AG04450 (cell line): ENCODE data around the gene MIER3. TPM values are rescaled to one million over a fixed set of nuclear protein-coding genes. Genes with fewer than 3 reads are reported as not detected.

Experiments
- CTCF ChIA-PET: fragments of 300-600, 350-600 bp; formaldehyde crosslinking; extraction: SDS; loops from one replicate; lab custom pipeline; 2022; ENCODE audit warnings: antibody characterized with exemption, inconsistent platforms; lab: Charles Lee
- POLR2A ChIA-PET: fragments of 350-600 bp; formaldehyde crosslinking; extraction: SDS; loops from one replicate; lab custom pipeline; 2021; ENCODE audit warnings: antibody characterized with exemption, inconsistent platforms; lab: Yijun Ruan, JAX
- DNase-seq: peaks from one replicate; pipeline ENCODE4 v3.0.0-alpha.2; 2011; ENCODE audit warnings: low read depth, low spot score
- H3K27ac ChIP-seq: one replicate; pipeline ENCODE4 v1.5.1; 2012; ENCODE audit warnings: low read depth, low read length, control low read depth
- H3K27me3 ChIP-seq: one replicate; pipeline ENCODE4 v1.6.0; 2012; ENCODE audit warnings: low read length; ENCODE audit not compliant: control insufficient read depth, insufficient read depth
- H3K4me3 ChIP-seq: 2 replicates; pipeline ENCODE4 v1.5.1; 2011; ENCODE audit warnings: mild to moderate bottlenecking, low read depth, low read length, control low read depth
- H3K9me3 ChIP-seq: 2 replicates; pipeline ENCODE4 v1.5.1; 2012; ENCODE audit warnings: low read length; ENCODE audit not compliant: control insufficient read depth, insufficient read depth
- CTCF ChIP-seq: IDR thresholded peaks from 2 replicates; pipeline ENCODE4 v1.5.1; 2011; ENCODE audit warnings: low read depth, low read length, control low read depth, inconsistent platforms
- polyA plus RNA-seq: library from polyadenylated mRNA; depleted of rRNA; stranded (reverse); fragments of >200 nt; gene quantifications from 2 replicates; pipeline ENCODE4 v1.2.3, GENCODE V29; 2011

Gene MIER3
- polyA plus RNA-seq, 1 experiment: 19.4 TPM

- Histone ChIP-seq H3K27ac (no peak overlapping the region), H3K9me3 (no peaks in the 10 kb centered on the region), H3K27me3 (peaks cover 21% of the 10 kb centered on the region), H3K4me3 (no peak overlapping the region)
- no peak for DNase-seq
- ChIA-PET CTCF (no interaction called here), POLR2A (no interaction called here)
- TF ChIP-seq CTCF: no peak
Measured at GRCh38 chr5:56962286-56962685, 10.4 kb upstream of the MIER3 start.

- no peak overlapping the region for H3K4me3 ChIP-seq
- peaks cover 17% of the 10 kb centered on the region for H3K27me3 ChIP-seq
- no peak for DNase-seq
- H3K9me3 ChIP-seq: no peaks in the 10 kb centered on the region
- ChIA-PET POLR2A (no interaction called here), CTCF (no interaction called here)
- H3K27ac ChIP-seq: no peak overlapping the region
- TF ChIP-seq CTCF: no peak
Measured at GRCh38 chr5:56961746-56962145, 9.8 kb upstream of the MIER3 start.

DNA sequence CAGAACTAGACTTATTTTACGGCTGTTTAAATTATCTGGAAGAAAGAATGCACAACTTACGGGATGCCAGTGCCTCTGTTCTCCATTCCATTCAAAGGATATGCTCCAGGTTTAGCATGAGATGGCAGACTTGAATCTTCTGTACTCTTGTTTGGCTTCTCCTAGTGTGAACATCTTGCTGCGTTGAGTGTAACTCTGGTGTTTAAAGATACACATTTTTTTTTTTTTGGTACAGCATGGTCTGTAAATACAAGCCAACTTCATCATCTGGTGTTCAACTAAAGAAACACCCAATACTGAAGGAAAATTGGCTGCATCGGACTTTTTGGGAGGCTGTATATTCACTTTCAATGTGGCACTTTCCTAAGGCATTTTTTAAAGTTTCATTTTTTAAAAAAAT, 7.4 kb upstream of the MIER3 start:
- Histone ChIP-seq H3K9me3 (no peaks in the 10 kb centered on the region), H3K4me3 (no peak overlapping the region), H3K27me3 (peaks cover 15% of the 10 kb centered on the region), H3K27ac (no peak overlapping the region)
- TF ChIP-seq CTCF: no peak
- DNase-seq: no peak
- ChIA-PET CTCF (no interaction called here), POLR2A (no interaction called here)

DNA sequence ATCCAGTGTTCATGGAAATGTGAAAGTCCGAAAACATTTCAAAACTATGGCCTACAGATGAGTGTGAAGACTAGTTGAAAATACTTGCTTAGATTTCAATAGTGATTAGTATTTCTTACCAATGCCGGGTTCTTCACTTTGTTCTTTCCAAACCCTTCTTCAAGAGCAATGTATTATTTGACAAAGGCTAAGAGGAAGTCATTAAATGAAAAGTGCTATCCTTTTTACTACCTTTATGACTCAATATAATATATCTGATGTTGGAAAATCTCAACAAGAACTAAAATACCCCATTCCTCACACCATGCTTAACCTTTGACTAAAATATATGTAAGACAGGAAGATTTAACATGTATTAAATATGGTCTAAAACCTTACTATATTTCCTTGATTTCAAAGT, 6.7 kb upstream of the MIER3 start:
- no peak for DNase-seq
- Histone ChIP-seq H3K27me3 (peaks cover 16% of the 10 kb centered on the region), H3K9me3 (no peaks in the 10 kb centered on the region), H3K4me3 (no peak overlapping the region), H3K27ac (no peak overlapping the region)
- TF ChIP-seq CTCF: no peak
- ChIA-PET CTCF (no interaction called here), POLR2A (no interaction called here)

- Histone ChIP-seq H3K9me3 (no peaks in the 10 kb centered on the region), H3K4me3 (no peak overlapping the region), H3K27ac (no peak overlapping the region), H3K27me3 (peaks cover 5% of the 10 kb centered on the region)
- TF ChIP-seq CTCF: no peak
- DNase-seq: no peak
- POLR2A ChIA-PET: no interaction called here
- CTCF ChIA-PET: interaction anchor here (0.7 to 1.3 kb wide), 3 partner anchors 117 to 204 kb away, joined by 3 read pairs; no protein-coding TSS in a partner anchor
Measured at GRCh38 chr5:56954262-56954661, 2.3 kb upstream of the MIER3 start.
